ENCODE results near the gene RAP1GAP2.

DNA sequence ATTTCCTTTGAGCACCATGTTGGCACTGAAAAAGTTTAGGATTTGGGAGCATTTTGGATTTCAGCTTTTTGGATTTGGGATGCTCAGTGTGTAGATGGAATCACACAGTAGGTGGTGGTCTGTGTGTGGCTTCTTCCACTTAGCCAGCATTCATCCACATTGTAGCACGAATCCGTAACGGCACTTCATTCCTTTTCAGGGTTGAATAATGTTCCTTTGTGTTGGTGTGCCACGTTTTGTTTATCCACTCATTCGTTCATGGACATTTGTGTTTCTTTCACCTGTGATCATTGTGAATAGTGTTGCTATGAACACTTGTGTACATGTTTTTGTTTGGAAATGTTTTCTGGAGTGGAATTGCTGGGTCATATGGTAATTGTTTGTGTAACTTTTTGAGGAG, 85.1 kb downstream of the RAP1GAP2 start:
- TF ChIP-seq, protein P1, sequence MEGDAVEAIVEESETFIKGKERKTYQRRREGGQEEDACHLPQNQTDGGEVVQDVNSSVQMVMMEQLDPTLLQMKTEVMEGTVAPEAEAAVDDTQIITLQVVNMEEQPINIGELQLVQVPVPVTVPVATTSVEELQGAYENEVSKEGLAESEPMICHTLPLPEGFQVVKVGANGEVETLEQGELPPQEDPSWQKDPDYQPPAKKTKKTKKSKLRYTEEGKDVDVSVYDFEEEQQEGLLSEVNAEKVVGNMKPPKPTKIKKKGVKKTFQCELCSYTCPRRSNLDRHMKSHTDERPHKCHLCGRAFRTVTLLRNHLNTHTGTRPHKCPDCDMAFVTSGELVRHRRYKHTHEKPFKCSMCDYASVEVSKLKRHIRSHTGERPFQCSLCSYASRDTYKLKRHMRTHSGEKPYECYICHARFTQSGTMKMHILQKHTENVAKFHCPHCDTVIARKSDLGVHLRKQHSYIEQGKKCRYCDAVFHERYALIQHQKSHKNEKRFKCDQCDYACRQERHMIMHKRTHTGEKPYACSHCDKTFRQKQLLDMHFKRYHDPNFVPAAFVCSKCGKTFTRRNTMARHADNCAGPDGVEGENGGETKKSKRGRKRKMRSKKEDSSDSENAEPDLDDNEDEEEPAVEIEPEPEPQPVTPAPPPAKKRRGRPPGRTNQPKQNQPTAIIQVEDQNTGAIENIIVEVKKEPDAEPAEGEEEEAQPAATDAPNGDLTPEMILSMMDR (IDR thresholded peaks at IDR 0.05) = no peak
- no peak for TF ChIP-seq POLR2AphosphoS5 (IDR thresholded peaks at IDR 0.05)
